Parathyroid adenoma (tissue), 2 donors: Measurements from ENCODE around the gene RFC4.
A peak's percentile ranks its signal among the peaks of the same experiment; 100 is the strongest.

Source experiments
- H2AFZ ChIP-seq: fragments of 300-600 bp; sonication (generic); one replicate; pipeline ENCODE4 v1.7.0; 2017; ENCODE audit warnings: antibody characterized with exemption, mild to moderate bottlenecking
- H3K27ac ChIP-seq: fragments of 300-600 bp; sonication (generic); one replicate; pipeline ENCODE4 v1.7.0; 2017
- H3K27me3 ChIP-seq: fragments of 300-600 bp; sonication (generic); one replicate; pipeline ENCODE4 v1.7.0; 2017; ENCODE audit warnings: low read length; ENCODE audit not compliant: control insufficient read depth, insufficient read depth
- H3K36me3 ChIP-seq: fragments of 300-600 bp; sonication (generic); one replicate; pipeline ENCODE4 v1.7.0; 2017; ENCODE audit warnings: low read length; ENCODE audit not compliant: control insufficient read depth, insufficient read depth
- H3K4me1 ChIP-seq: fragments of 300-600 bp; sonication (generic); one replicate; pipeline ENCODE4 v1.7.0; 2017; ENCODE audit warnings: control low read depth
- H3K4me2 ChIP-seq: fragments of 300-600 bp; sonication (generic); one replicate; pipeline ENCODE4 v1.7.0; 2017; ENCODE audit warnings: low read length
- H3K4me3 ChIP-seq: fragments of 300-600 bp; sonication (generic); one replicate; pipeline ENCODE4 v1.7.0; 2017; ENCODE audit warnings: low read depth, low read length
- H3K79me2 ChIP-seq: fragments of 300-600 bp; sonication (generic); one replicate; pipeline ENCODE4 v1.7.0; 2017; ENCODE audit warnings: control low read depth
- H3K9ac ChIP-seq: fragments of 300-600 bp; sonication (generic); one replicate; pipeline ENCODE4 v1.7.0; 2017; ENCODE audit warnings: mild to moderate bottlenecking
- H3K9me3 ChIP-seq: fragments of 300-600 bp; sonication (generic); one replicate; pipeline ENCODE4 v1.7.0; 2017; ENCODE audit warnings: low read length; ENCODE audit not compliant: control insufficient read depth
- CTCF ChIP-seq: fragments of 300-600 bp; sonication (generic); IDR thresholded peaks from one replicate; pipeline ENCODE4 v1.7.0; 2017; ENCODE audit warnings: antibody characterized with exemption, mild to moderate bottlenecking
- donor health status: primary hyperparathyroidism.

The RFC4 gene

GRCh38 chr3:186831798-186832197 lies 25.5 kb upstream of the RFC4 start:
- H3K4me2 ChIP-seq = no peak overlapping the region
- H3K36me3 ChIP-seq = no peaks in the 10 kb centered on the region
- no peaks in the 10 kb centered on the region for H3K4me1 ChIP-seq
- H2AFZ ChIP-seq = no peak overlapping the region
- no peaks in the 10 kb centered on the region for H3K79me2 ChIP-seq
- H3K9ac ChIP-seq = no peak overlapping the region
- H3K9me3 ChIP-seq = no peaks in the 10 kb centered on the region
- no peak overlapping the region for H3K27ac ChIP-seq
- no peaks in the 10 kb centered on the region for H3K27me3 ChIP-seq
- no peak for TF ChIP-seq CTCF
- no peak overlapping the region for H3K4me3 ChIP-seq

- Histone ChIP-seq H3K36me3 (no peaks in the 10 kb centered on the region), H3K79me2 (no peaks in the 10 kb centered on the region), H2AFZ (no peak overlapping the region), H3K27me3 (no peaks in the 10 kb centered on the region), H3K4me3 (no peak overlapping the region), H3K27ac (no peak overlapping the region), H3K9me3 (no peaks in the 10 kb centered on the region), H3K9ac (no peak overlapping the region), H3K4me2 (no peak overlapping the region), H3K4me1 (peaks cover 9% of the 10 kb centered on the region)
- TF ChIP-seq CTCF = no peak
Measured at GRCh38 chr3:186828340-186828739, 22.1 kb upstream of the RFC4 start.

- peak overlapping the region; percentile 60 for H3K27ac ChIP-seq
- H3K4me1 ChIP-seq = peaks cover 9% of the 10 kb centered on the region
- H3K9me3 ChIP-seq = no peaks in the 10 kb centered on the region
- H3K27me3 ChIP-seq = no peaks in the 10 kb centered on the region
- H3K36me3 ChIP-seq = no peaks in the 10 kb centered on the region
- H3K4me3 ChIP-seq = peak overlapping the region; percentile 67
- peak overlapping the region; percentile 83 for H3K4me2 ChIP-seq
- no peaks in the 10 kb centered on the region for H3K79me2 ChIP-seq
- H3K9ac ChIP-seq = peak overlapping the region; percentile 64
- no peak for TF ChIP-seq CTCF
- peak overlapping the region; percentile 99 for H2AFZ ChIP-seq
Measured at GRCh38 chr3:186826976-186827857, 20.9 kb upstream of the RFC4 start.

GRCh38 chr3:186826410-186826975 lies 20.2 kb upstream of the RFC4 start:
- no peak for TF ChIP-seq CTCF
- Histone ChIP-seq H3K4me3 (no peak overlapping the region), H3K4me1 (peaks cover 9% of the 10 kb centered on the region), H3K79me2 (no peaks in the 10 kb centered on the region), H3K9me3 (no peaks in the 10 kb centered on the region), H3K9ac (no peak overlapping the region), H3K27ac (no peak overlapping the region), H2AFZ (peak overlapping the region; percentile 99), H3K27me3 (no peaks in the 10 kb centered on the region), H3K36me3 (no peaks in the 10 kb centered on the region), H3K4me2 (peak overlapping the region; percentile 50)
